ENCODE measurements around the gene OXA1L.

- TF ChIP-seq POLR2AphosphoS5 (IDR thresholded peaks at IDR 0.05), result no peak
- TF ChIP-seq CTCF (IDR thresholded peaks at IDR 0.05), result no peak
- no peak for TF ChIP-seq POLR2A (IDR thresholded peaks at IDR 0.05; ENCODE audit: low read depth)
Measured at GRCh38 chr14:22740020-22740419, 26.5 kb upstream of the OXA1L start.
